UCSD-AML1 (cell line): ENCODE results near the gene KAZN.

ENCODE experiments used
- DNase-seq: peaks from one replicate; lab custom pipeline; 2025; ENCODE audit not compliant: unreplicated experiment; lab: John Stamatoyannopoulos, UW

The KAZN gene

GRCh38 chr1:14812189-14812588 lies 213.7 kb downstream of the KAZN start:
- DNase-seq = no peak

- no peak for DNase-seq
These were observed 216.8 kb downstream of the KAZN start for GRCh38 chr1:14815175-14815877.

GRCh38 chr1:14817223-14818170 lies 219.0 kb downstream of the KAZN start:
- no peak for DNase-seq

- no peak for DNase-seq
These were observed 222.0 kb downstream of the KAZN start for GRCh38 chr1:14820295-14821085.

GRCh38 chr1:14822493-14822892 lies 224.0 kb downstream of the KAZN start:
- DNase-seq = no peak

GRCh38 chr1:14822996-14823395 lies 224.5 kb downstream of the KAZN start:
- no peak for DNase-seq

GRCh38 chr1:14824314-14824915 lies 225.9 kb downstream of the KAZN start:
- DNase-seq = no peak

- no peak for DNase-seq
These were observed 226.9 kb downstream of the KAZN start for GRCh38 chr1:14825396-14825795.

- DNase-seq = no peak
These were observed 227.7 kb downstream of the KAZN start for GRCh38 chr1:14826172-14826636.

- DNase-seq = no peak
These were observed 228.3 kb downstream of the KAZN start for GRCh38 chr1:14826731-14827326.

GRCh38 chr1:14827870-14828269 lies 229.4 kb downstream of the KAZN start:
- DNase-seq = no peak

GRCh38 chr1:14828665-14829064 lies 230.2 kb downstream of the KAZN start:
- no peak for DNase-seq

- no peak for DNase-seq
These were observed 237.2 kb downstream of the KAZN start for GRCh38 chr1:14835725-14836124.

- DNase-seq = no peak
These were observed 238.1 kb downstream of the KAZN start for GRCh38 chr1:14836426-14837140.

- no peak for DNase-seq
These were observed 241.9 kb downstream of the KAZN start for GRCh38 chr1:14840374-14840773.

GRCh38 chr1:14841456-14841855 lies 243.0 kb downstream of the KAZN start:
- no peak for DNase-seq

GRCh38 chr1:14841951-14842350 lies 243.5 kb downstream of the KAZN start:
- no peak for DNase-seq

- DNase-seq = no peak
These were observed 243.9 kb downstream of the KAZN start for GRCh38 chr1:14842361-14842760.

- no peak for DNase-seq
These were observed 244.4 kb downstream of the KAZN start for GRCh38 chr1:14842891-14843290.

- DNase-seq = no peak
These were observed 245.0 kb downstream of the KAZN start for GRCh38 chr1:14843525-14843924.
